ENCODE measurements around the gene RNASET2. TPM values are rescaled to one million over a fixed set of nuclear protein-coding genes. Genes with fewer than 3 reads are reported as not detected.

Gene RNASET2
- total and polyA plus RNA-seq, 2 donors from 2014 or later, result 50.7 to 69.0 TPM

DNA sequence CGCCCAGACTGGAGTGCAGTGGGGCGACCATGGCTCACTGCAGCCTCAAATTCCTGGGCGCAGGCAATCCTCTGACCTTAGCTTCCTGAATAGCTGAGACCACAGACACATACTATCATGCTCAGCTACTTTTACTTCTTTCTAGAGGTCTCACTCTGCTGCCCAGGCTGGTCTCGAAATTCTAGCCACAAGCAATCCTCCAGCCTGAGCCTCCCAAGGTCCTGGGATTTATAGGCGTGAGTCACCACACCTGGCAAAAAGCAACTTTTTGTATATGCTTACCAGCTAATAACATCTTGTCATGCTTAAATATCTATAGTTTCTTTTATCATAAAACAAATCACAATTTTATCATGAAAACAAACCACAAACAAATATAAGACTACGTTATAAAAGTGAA lies 23.0 kb downstream of the RNASET2 start:
- FAIRE-seq, result no peak
- TF ChIP-seq, protein P1, sequence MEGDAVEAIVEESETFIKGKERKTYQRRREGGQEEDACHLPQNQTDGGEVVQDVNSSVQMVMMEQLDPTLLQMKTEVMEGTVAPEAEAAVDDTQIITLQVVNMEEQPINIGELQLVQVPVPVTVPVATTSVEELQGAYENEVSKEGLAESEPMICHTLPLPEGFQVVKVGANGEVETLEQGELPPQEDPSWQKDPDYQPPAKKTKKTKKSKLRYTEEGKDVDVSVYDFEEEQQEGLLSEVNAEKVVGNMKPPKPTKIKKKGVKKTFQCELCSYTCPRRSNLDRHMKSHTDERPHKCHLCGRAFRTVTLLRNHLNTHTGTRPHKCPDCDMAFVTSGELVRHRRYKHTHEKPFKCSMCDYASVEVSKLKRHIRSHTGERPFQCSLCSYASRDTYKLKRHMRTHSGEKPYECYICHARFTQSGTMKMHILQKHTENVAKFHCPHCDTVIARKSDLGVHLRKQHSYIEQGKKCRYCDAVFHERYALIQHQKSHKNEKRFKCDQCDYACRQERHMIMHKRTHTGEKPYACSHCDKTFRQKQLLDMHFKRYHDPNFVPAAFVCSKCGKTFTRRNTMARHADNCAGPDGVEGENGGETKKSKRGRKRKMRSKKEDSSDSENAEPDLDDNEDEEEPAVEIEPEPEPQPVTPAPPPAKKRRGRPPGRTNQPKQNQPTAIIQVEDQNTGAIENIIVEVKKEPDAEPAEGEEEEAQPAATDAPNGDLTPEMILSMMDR (IDR thresholded peaks at IDR 0.05; ENCODE audit: borderline replicate concordance, extremely low read depth, insufficient read depth), result no peak
- Histone ChIP-seq H3K36me3 (ENCODE audit: control insufficient read depth in 2 of 3, insufficient read depth in 3 of 3, low read length in 3 of 3) (peaks cover 0 to 10% (median 6%) of the 10 kb centered on the region in 3 donors), H3K9me3 (ENCODE audit: control insufficient read depth in 2 of 3, insufficient read depth in 1 of 3, low read length in 3 of 3) (no peaks in the 10 kb centered on the region), H3K27me3 (ENCODE audit: control insufficient read depth, insufficient read depth, low read length) (no peaks in the 10 kb centered on the region), H3K9ac (ENCODE audit: low read length in 3 of 3) (no peak overlapping the region), H3K27ac (ENCODE audit: low read depth in 2 of 2, low read length in 2 of 2) (no peak overlapping the region), H3K4me3 (ENCODE audit: low read length in 3 of 3) (no peak overlapping the region), H3K4me1 (ENCODE audit: control insufficient read depth in 2 of 3, insufficient read depth in 2 of 3, low read depth in 1 of 3, low read length in 3 of 3) (no peaks in the 10 kb centered on the region)
- no peak for DNase-seq
- intact Hi-C loops (cut with DNase I), result no loop called here

DNA sequence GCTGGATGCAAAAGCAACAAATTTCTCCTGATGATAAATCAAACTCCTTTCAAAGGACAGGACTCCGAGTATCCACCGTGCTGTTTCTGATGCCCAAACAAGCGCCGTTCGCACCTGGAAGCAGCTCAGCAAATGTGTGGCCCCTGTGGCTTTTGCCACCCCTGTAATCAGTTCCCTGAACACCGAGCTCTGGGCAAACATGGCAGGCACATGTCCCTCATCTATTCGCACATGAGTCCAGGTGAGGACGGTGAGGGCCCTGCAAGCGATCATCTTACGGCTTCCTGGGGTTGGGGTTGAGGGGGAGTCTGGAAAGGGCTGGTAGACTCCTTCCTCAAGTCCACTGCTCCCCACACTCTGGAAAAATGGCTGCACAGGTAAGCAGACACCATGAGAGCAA lies 23.7 kb downstream of the RNASET2 start:
- no peak overlapping the region for H3K27ac ChIP-seq (ENCODE audit: low read depth in 2 of 2, low read length in 2 of 2)
- intact Hi-C loops (cut with DNase I), result no loop called here
- no peak overlapping the region for H3K4me3 ChIP-seq (ENCODE audit: low read length in 3 of 3)
- no peak for DNase-seq
- FAIRE-seq, result no peak
- H3K4me1 ChIP-seq (ENCODE audit: control insufficient read depth in 2 of 3, insufficient read depth in 2 of 3, low read depth in 1 of 3, low read length in 3 of 3), result no peaks in the 10 kb centered on the region
- no peaks in the 10 kb centered on the region for H3K9me3 ChIP-seq (ENCODE audit: control insufficient read depth in 2 of 3, insufficient read depth in 1 of 3, low read length in 3 of 3)
- no peak overlapping the region for H3K9ac ChIP-seq (ENCODE audit: low read length in 3 of 3)
- no peaks in the 10 kb centered on the region for H3K27me3 ChIP-seq (ENCODE audit: control insufficient read depth, insufficient read depth, low read length)
- TF ChIP-seq, protein P1 (IDR thresholded peaks at IDR 0.05; ENCODE audit: borderline replicate concordance, extremely low read depth, insufficient read depth), result no peak
- H3K36me3 ChIP-seq (ENCODE audit: control insufficient read depth in 2 of 3, insufficient read depth in 3 of 3, low read length in 3 of 3), result peaks cover 0 to 3% (median 2%) of the 10 kb centered on the region in 3 donors

DNA sequence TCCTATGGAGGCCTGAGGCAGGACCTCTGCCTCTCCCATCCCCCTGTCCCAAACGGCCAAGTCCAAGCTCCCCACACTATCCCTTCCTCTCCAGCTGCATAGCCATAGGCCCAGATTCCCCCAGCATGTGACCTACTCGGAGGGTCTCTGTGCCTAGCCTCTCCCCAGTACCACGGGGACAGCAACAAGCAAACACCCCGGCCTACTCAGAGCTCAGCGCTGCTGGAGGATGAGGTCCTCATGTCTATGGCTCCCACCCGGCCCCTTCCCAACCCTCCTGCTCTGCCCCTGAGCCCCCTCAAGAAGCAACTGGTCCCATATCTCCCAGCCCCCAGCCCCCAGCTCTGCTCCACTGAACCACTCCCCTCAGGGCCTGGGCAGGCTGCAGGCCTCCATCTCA lies 24.2 kb downstream of the RNASET2 start:
- Histone ChIP-seq H3K27ac (ENCODE audit: low read depth in 2 of 2, low read length in 2 of 2) (no peak overlapping the region), H3K9ac (ENCODE audit: low read length in 3 of 3) (no peak overlapping the region), H3K27me3 (ENCODE audit: control insufficient read depth, insufficient read depth, low read length) (no peaks in the 10 kb centered on the region), H3K9me3 (ENCODE audit: control insufficient read depth in 2 of 3, insufficient read depth in 1 of 3, low read length in 3 of 3) (no peaks in the 10 kb centered on the region), H3K4me3 (ENCODE audit: low read length in 3 of 3) (no peak overlapping the region), H3K36me3 (ENCODE audit: control insufficient read depth in 2 of 3, insufficient read depth in 3 of 3, low read length in 3 of 3) (peaks cover 0 to 2% (median 0%) of the 10 kb centered on the region in 3 donors), H3K4me1 (ENCODE audit: control insufficient read depth in 2 of 3, insufficient read depth in 2 of 3, low read depth in 1 of 3, low read length in 3 of 3) (no peaks in the 10 kb centered on the region)
- DNase-seq (no peak), FAIRE-seq (no peak)
- intact Hi-C loops (cut with DNase I), result no loop called here
- TF ChIP-seq, protein P1 (IDR thresholded peaks at IDR 0.05; ENCODE audit: borderline replicate concordance, extremely low read depth, insufficient read depth), result no peak

DNA sequence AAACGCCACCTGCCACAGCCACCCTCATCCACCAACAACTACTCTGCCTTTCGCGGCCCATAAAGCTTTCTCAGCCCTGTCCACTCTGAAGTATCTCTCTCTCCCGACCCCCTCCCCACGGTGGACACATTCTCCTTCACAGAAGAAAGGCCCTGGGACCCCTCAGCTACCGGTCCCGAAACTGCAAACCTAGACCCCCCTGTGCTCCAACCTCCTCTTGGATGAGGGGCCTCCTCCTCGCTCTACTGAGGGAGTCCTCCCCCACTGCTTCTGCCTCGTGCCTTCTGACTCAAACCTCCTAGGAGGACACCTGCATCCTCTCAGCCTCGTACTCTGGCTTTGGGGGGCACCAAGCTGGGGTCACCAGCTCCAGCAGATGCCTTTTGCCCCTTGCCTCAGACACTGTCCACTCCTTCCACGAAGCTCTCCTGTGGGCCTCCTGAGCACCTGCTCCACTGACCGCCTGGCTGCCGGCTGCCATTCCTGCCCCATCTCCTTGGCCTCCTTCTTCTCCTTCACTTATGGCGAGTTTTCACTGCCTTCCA lies 24.9 kb downstream of the RNASET2 start:
- no peak overlapping the region for H3K4me3 ChIP-seq (ENCODE audit: low read length in 3 of 3)
- peaks cover 0 to 2% (median 0%) of the 10 kb centered on the region in 3 donors for H3K36me3 ChIP-seq (ENCODE audit: control insufficient read depth in 2 of 3, insufficient read depth in 3 of 3, low read length in 3 of 3)
- no peaks in the 10 kb centered on the region for H3K4me1 ChIP-seq (ENCODE audit: control insufficient read depth in 2 of 3, insufficient read depth in 2 of 3, low read depth in 1 of 3, low read length in 3 of 3)
- H3K27ac ChIP-seq (ENCODE audit: low read depth in 2 of 2, low read length in 2 of 2), result no peak overlapping the region
- DNase-seq, result no peak
- FAIRE-seq, result no peak
- no peaks in the 10 kb centered on the region for H3K27me3 ChIP-seq (ENCODE audit: control insufficient read depth, insufficient read depth, low read length)
- intact Hi-C loops (cut with DNase I), result no loop called here
- no peaks in the 10 kb centered on the region for H3K9me3 ChIP-seq (ENCODE audit: control insufficient read depth in 2 of 3, insufficient read depth in 1 of 3, low read length in 3 of 3)
- TF ChIP-seq, protein P1 (IDR thresholded peaks at IDR 0.05; ENCODE audit: borderline replicate concordance, extremely low read depth, insufficient read depth), result no peak
- no peak overlapping the region for H3K9ac ChIP-seq (ENCODE audit: low read length in 3 of 3)

Measured in kidney (tissue), 14 donors.